Panc1 (cell line): Measurements from ENCODE around the gene RBFOX1. TPM values are rescaled to one million over a fixed set of nuclear protein-coding genes. Genes with fewer than 3 reads are reported as not detected.

Experiments
- ATAC-seq: fragments of 200-7000 bp; cut with Tn5 transposase; 2 replicates; pipeline ENCODE4 v1.9.1; 2020; ENCODE audit warnings: mild to moderate bottlenecking, moderate library complexity
- BruUV-seq: library from RNA; stranded (reverse); fragments of 400-500 nt; replicated peaks from 2 replicates; lab custom pipeline; 2021; lab: Mats Ljungman, UMichigan
- CTCF ChIA-PET: fragments of 300-600 bp; sonication (Branson Sonifier 250); formaldehyde crosslinking; loops from one replicate; lab custom pipeline; 2022; ENCODE audit warnings: antibody characterized with exemption; lab: Charles Lee
- POLR2A ChIA-PET: fragments of 300-600 bp; sonication (Branson Sonifier 250); formaldehyde crosslinking; loops from one replicate; lab custom pipeline; 2022; ENCODE audit warnings: antibody characterized with exemption; lab: Charles Lee
- DNase-seq: peaks from one replicate; pipeline ENCODE4 v3.0.0-alpha.2; 2010; ENCODE audit warnings: low read depth, low spot score
- H3K27ac ChIP-seq: 2 replicates; pipeline ENCODE4 v1.5.1; 2011; ENCODE audit warnings: mild to moderate bottlenecking, low read length, inconsistent platforms
- H3K27me3 ChIP-seq: fragments of 200-500 bp; sonication (Bioruptor generic); 2 replicates; pipeline ENCODE4 v1.6.0; 2014; ENCODE audit warnings: low read length, inconsistent platforms; ENCODE audit not compliant: control insufficient read depth, insufficient read depth
- H3K36me3 ChIP-seq: fragments of 200-500 bp; sonication (Bioruptor generic); 2 replicates; pipeline ENCODE4 v1.5.1; 2014; ENCODE audit warnings: inconsistent platforms, mild to moderate bottlenecking, low read length, moderate library complexity; ENCODE audit not compliant: control insufficient read depth, insufficient read depth
- H3K4me1 ChIP-seq: 2 replicates; pipeline ENCODE4 v1.5.1; 2011; ENCODE audit warnings: inconsistent platforms, mild to moderate bottlenecking, low read length, moderate library complexity; ENCODE audit not compliant: control insufficient read depth, insufficient read depth
- H3K4me3 ChIP-seq, 2 experiments: 2 replicates each; pipeline ENCODE4 v1.5.1; 2011 to 2012; ENCODE audit warnings: low read depth in 2 of 2, low read length in 2 of 2, mild to moderate bottlenecking in 2 of 2, inconsistent platforms in 1 of 2, moderate library complexity in 1 of 2
- H3K9me3 ChIP-seq: fragments of 200-500 bp; sonication (Bioruptor generic); 2 replicates; pipeline ENCODE4 v1.5.1; 2014; ENCODE audit warnings: low read depth, mild to moderate bottlenecking, inconsistent platforms, low read length, moderate library complexity; ENCODE audit not compliant: control insufficient read depth, insufficient read depth
- CTCF ChIP-seq: fragments of 450-650 bp; IDR thresholded peaks from 2 replicates; pipeline ENCODE4 v1.5.1; 2017; ENCODE audit warnings: mild to moderate bottlenecking
- POLR2AphosphoS5 ChIP-seq: IDR thresholded peaks from 2 replicates; pipeline ENCODE4 v1.6.1; 2012; ENCODE audit warnings: mild to moderate bottlenecking, low read depth, low read length, moderate library complexity
- SIN3A ChIP-seq: IDR thresholded peaks from 2 replicates; pipeline ENCODE4 v1.6.1; 2012; ENCODE audit warnings: low read depth, mild to moderate bottlenecking, low read length, moderate library complexity, borderline replicate concordance; ENCODE audit not compliant: insufficient read depth
- TCF7L2 ChIP-seq: IDR thresholded peaks from 2 replicates; pipeline ENCODE4 v1.6.1; 2011; ENCODE audit warnings: mild to moderate bottlenecking, low read depth, low read length, inconsistent platforms
- in situ Hi-C: cut with HindIII; loops from 2 replicates; pipeline ENCODE4 v1.10.0; 2016; ENCODE audit warnings: low sequenced_read_pairs, low pct_unique_long_range_greater_than_20kb
- intact Hi-C: fragments of 100-400 bp; cut with micrococcal nuclease; formaldehyde crosslinking; loops from one replicate; pipeline ENCODE4 v1.10.0; 2022; ENCODE audit not compliant: unreplicated experiment
- total RNA-seq: library from RNA; stranded (reverse); gene quantifications from one replicate; pipeline ENCODE4 v1.2.1, GENCODE V29; 2021; ENCODE audit not compliant: unreplicated experiment
- TF ChIP-seq, protein P1 (sequence below), 2 experiments: IDR thresholded peaks; 2 replicates each; pipeline ENCODE4 v1.6.1; 2011 to 2012; ENCODE audit warnings: low read depth in 2 of 2, control low read depth in 1 of 2, low read length in 1 of 2, mild to moderate bottlenecking in 1 of 2, moderate library complexity in 1 of 2; ENCODE audit not compliant: insufficient read depth in 1 of 2

Gene RBFOX1
- total RNA-seq, 1 experiment from 2014 or later: not detected

DNA sequence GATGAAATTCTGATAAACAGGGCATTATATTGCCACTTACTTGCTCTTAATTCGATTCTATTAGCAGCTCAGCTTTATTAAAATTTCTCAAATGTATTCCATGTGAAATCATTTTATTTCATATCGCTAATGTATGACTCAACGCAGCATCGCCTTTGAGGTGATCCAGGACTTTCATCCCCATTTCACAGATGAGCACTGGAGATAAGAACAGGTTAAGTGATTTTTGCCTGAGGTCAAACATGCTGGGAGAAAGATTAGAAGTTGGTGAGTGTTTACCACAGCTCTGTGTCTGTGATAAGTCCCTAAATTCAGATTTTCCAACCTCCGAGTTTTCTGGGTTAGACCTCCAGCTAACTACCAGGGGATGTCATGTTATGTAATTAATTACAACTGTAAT lies 43.6 kb downstream of the RBFOX1 start:
- TF ChIP-seq, protein P1, sequence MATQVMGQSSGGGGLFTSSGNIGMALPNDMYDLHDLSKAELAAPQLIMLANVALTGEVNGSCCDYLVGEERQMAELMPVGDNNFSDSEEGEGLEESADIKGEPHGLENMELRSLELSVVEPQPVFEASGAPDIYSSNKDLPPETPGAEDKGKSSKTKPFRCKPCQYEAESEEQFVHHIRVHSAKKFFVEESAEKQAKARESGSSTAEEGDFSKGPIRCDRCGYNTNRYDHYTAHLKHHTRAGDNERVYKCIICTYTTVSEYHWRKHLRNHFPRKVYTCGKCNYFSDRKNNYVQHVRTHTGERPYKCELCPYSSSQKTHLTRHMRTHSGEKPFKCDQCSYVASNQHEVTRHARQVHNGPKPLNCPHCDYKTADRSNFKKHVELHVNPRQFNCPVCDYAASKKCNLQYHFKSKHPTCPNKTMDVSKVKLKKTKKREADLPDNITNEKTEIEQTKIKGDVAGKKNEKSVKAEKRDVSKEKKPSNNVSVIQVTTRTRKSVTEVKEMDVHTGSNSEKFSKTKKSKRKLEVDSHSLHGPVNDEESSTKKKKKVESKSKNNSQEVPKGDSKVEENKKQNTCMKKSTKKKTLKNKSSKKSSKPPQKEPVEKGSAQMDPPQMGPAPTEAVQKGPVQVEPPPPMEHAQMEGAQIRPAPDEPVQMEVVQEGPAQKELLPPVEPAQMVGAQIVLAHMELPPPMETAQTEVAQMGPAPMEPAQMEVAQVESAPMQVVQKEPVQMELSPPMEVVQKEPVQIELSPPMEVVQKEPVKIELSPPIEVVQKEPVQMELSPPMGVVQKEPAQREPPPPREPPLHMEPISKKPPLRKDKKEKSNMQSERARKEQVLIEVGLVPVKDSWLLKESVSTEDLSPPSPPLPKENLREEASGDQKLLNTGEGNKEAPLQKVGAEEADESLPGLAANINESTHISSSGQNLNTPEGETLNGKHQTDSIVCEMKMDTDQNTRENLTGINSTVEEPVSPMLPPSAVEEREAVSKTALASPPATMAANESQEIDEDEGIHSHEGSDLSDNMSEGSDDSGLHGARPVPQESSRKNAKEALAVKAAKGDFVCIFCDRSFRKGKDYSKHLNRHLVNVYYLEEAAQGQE (IDR thresholded peaks at IDR 0.05; ENCODE audit: insufficient read depth in 1 of 2, low read depth in 2 of 2, low read length in 1 of 2): no peak
- TF ChIP-seq POLR2AphosphoS5: no peak
- TF ChIP-seq CTCF: no peak
- TF ChIP-seq SIN3A: no peak
- no peak for TF ChIP-seq TCF7L2
- BruUV-seq: no TSS peak
- no peaks in the 10 kb centered on the region for H3K27me3 ChIP-seq
- DNase-seq (no peak), ATAC-seq (no peak)
- POLR2A ChIA-PET: no interaction called here
- H3K4me3 ChIP-seq: no peak overlapping the region
- intact Hi-C loops (no loop called here), in situ Hi-C loops (no loop called here)
- H3K4me1 ChIP-seq: no peaks in the 10 kb centered on the region
- no peak overlapping the region for H3K27ac ChIP-seq
- no peaks in the 10 kb centered on the region for H3K9me3 ChIP-seq
- CTCF ChIA-PET: no interaction called here
- no peaks in the 10 kb centered on the region for H3K36me3 ChIP-seq

- ChIA-PET POLR2A (no interaction called here), CTCF (no interaction called here)
- DNase-seq (no peak), ATAC-seq (no peak)
- Histone ChIP-seq H3K4me3 (no peak overlapping the region), H3K4me1 (no peaks in the 10 kb centered on the region), H3K27me3 (no peaks in the 10 kb centered on the region), H3K27ac (no peak overlapping the region), H3K9me3 (no peaks in the 10 kb centered on the region), H3K36me3 (no peaks in the 10 kb centered on the region)
- in situ Hi-C loops: no loop called here
- intact Hi-C loops: no loop called here
- TF ChIP-seq TCF7L2 (no peak), POLR2AphosphoS5 (no peak), SIN3A (no peak), CTCF (no peak)
- TF ChIP-seq, protein P1 (IDR thresholded peaks at IDR 0.05; ENCODE audit: insufficient read depth in 1 of 2, low read depth in 2 of 2, low read length in 1 of 2): no peak
- BruUV-seq: no TSS peak
Measured at GRCh38 chr16:7377231-7377630, 44.6 kb downstream of the RBFOX1 start.
